PC-9 (cell line): ENCODE data around the gene SRGAP1.

Experiments used
- EZH2 ChIP-seq: fragments of 200-600 bp; sonication (generic); IDR thresholded peaks from 2 replicates; pipeline ENCODE4 v1.8.0; 2017; ENCODE audit warnings: antibody characterized with exemption, low read depth
- TF ChIP-seq, protein P1 (sequence below): fragments of 200-600 bp; sonication (generic); conservative IDR thresholded peaks from 2 replicates; pipeline ENCODE4 v1.6.1; 2017; ENCODE audit warnings: mixed run types, antibody characterized with exemption, mild to moderate bottlenecking, moderate library complexity

DNA sequence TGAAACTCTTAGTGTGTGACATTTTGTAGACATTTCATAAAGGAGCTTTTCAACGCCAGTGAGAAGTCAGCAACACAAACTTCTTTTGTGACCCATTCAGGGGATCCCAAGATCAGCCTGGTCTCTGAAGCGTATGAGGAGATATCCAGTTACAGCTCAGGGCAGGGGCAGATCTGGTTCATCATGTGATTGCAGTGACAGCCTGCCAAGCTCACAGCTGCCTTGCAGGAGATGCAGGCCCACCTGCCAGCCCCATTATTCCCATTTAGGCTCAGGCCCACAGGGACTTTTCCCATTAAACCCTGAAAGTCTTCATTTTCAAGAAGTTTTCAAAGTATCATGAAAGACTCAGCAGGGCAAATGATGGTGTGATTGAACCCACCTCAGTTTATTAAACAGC, 38.3 kb downstream of the SRGAP1 start:
- TF ChIP-seq, protein P1, sequence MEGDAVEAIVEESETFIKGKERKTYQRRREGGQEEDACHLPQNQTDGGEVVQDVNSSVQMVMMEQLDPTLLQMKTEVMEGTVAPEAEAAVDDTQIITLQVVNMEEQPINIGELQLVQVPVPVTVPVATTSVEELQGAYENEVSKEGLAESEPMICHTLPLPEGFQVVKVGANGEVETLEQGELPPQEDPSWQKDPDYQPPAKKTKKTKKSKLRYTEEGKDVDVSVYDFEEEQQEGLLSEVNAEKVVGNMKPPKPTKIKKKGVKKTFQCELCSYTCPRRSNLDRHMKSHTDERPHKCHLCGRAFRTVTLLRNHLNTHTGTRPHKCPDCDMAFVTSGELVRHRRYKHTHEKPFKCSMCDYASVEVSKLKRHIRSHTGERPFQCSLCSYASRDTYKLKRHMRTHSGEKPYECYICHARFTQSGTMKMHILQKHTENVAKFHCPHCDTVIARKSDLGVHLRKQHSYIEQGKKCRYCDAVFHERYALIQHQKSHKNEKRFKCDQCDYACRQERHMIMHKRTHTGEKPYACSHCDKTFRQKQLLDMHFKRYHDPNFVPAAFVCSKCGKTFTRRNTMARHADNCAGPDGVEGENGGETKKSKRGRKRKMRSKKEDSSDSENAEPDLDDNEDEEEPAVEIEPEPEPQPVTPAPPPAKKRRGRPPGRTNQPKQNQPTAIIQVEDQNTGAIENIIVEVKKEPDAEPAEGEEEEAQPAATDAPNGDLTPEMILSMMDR = no peak
- no peak for TF ChIP-seq EZH2
